ENCODE measurements around the gene LY6G5B.
A peak's percentile ranks its signal among the peaks of the same experiment; 100 is the strongest.

Gene LY6G5B

DNA sequence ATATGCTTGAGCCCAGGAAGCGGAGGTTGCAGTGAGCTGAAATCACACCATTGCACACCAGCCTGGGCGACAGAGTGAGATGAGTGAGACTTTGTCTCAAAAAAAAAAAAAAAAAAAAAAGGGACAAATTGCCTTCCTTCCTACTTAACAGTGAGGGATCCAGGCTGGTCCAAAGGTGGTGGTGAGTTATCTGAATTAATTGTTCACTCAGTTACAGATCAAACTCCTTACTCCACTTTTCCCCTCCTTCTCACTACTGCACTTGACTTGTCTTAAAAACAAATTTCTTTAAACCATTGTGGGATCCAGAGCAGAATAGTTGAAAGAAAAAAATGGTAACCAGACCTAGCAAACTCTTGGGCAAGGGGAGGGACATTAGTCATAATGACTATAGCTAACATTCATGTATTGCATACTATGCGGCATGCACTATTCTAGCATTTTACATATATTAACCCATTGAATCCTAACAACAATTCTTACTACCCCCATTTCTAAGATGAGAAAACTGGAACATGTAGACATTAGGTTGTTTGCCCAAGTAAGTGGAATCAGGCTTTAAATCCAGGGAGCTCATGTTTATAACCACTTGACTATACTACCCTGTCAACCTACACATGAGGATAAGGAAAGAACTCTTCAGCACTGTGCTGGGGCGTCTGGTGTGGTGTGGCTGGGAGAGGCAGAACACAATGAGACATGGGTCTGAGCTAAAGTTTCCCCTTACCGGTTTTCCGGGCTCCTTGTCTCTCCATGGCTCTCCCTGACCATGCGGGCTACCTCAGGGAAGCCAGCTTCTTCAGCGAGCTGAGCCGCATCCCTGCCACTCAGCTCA, 6.4 kb upstream of the LY6G5B start:
- DNase-seq, result no peak

DNA sequence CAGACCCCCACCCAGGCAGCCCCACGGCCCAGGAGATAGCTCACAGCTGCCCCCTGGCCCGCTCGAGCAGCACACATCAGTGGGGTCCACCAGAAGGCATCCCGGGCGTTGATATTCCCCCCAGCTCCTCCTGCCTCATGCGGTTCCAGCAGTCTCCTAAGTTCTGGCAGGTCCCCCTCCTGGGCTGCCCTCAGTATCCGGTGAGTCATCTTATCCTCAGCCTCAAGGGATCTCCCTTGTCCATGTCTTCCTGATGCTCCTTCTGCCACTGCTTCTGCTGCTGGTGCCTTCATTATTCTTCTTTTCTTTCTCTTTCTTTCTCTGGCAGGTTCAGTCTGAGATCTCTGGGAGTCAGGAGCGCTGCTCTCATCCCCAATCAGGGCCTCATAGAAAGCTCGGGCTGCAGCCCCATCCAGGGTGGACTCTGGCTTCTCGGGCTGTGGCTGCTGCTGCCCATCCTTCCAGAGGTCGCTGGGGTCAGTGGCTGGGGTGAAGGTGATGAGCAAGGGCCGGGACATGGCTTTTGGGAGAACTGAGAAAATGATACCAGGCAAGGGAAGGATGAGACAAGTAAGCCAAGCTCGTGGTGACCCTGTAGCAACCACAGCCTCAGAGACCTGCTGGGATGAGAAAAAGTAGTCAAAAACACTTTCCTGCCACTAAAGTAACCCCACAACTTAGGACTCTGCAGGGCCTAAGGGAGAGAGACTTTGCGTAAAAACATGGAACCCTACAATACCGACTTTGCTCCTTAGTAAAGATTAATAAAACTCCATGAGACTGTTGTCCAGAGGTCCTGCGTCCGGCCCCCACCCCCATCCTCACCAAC, 5.6 kb upstream of the LY6G5B start:
- DNase-seq, result no peak

DNA sequence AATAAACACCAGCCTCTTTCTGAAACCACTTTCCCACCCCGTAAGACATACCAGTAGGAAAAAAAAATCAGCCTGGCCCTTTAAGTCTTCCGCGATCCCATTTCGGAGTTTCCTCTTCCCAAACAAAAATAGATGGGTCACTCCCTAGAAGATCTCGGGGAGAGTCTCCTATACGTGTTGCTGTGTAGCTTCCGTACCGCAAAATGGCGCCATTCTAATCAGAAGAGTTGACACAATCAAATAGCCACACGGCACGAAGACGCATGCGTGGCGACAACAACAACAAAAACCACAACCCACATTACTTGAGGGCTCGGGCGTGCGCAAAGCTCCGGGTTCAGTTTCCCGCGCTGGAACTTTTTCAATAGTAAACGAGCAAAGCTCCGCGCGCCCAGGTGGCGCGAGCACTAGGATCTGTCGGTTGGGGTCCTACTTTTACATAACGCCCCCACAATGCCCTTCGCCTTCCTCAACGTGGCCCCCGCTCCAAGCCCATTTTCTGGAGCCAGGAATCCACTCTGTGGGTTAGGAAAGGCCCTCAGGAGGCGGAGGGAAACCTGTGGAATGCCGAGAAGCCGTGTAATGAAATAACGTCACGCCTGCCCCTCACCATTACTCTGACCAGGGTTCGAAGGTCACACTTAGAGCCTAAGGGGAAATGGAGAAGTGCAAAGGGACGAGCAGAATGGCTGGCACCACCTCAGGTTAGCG, 4.8 kb upstream of the LY6G5B start, which contains the start of gene GPANK1:
TSS of gene GPANK1 (minus strand) at position 208 of the 711 bp plus-strand sequence. CDS start 519 bp downstream, outside the sequence.
- peak; percentile 82 for DNase-seq

DNA sequence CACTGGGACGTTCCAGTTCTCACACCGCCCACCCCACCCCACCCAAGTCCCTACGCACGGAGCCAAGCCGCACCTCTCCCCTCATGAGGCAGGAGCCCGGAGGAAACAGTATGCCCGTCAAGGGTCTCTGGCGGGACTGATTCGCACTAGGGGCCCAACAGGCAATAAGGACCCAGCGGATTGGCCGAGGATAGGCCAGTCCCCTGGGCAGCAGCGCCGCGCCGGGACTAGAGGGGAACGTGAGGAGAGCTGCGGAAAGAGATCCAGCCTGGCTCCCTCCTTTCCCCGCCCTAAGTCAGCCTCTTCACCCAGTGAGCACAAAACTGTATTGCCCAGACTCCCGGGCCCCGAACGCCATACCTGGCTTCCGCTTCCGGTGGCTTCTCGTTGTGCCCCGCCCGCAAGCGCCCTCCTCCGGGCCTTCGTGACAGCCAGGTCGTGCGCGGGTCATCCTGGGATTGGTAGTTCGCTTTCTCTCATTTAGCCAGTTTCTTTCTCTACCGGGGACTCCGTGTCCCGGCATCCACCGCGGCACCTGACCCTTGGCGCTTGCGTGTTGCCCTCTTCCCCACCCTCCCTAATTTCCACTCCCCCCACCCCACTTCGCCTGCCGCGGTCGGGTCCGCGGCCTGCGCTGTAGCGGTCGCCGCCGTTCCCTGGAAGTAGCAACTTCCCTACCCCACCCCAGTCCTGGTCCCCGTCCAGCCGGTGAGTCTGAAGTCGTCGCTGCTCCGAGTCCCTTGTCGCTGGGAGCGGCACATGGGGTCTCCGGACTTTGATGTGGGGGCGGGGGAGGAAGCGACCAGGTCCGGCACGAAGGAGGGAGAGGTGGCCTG, 4.1 kb upstream of the LY6G5B start, which contains the start of gene CSNK2B:
TSS of gene CSNK2B (plus strand) at position 580 of the 836 bp plus-strand sequence. CDS start 752 bp downstream, outside the sequence.
- DNase-seq, result peak; percentile 96

DNA sequence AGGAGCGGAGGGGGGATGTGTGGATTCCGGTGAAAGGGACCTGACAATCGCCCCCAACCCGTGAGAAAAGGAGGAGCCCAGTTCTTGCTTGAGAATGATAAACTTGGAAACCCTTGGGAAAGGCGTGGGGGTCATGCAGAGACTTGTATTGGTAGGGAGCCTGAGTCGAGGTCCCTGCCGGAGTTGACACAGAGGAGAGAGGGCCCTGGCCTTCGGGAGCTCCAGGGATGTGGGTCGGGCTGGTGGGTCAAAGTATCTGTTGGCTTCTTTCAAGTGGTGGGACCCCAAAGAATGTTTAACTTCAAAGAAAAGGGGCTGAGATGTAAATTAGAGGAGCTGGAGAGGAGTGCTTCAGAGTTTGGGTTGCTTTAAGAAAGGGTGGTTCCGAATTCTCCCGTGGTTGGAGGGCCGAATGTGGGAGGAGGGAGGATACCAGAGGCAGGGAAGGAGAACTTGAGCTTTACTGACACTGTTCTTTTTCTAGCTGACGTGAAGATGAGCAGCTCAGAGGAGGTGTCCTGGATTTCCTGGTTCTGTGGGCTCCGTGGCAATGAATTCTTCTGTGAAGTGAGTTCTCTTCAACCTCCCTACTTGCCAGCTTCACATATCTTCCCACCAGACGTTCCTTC, 3.3 kb upstream of the LY6G5B start:
- DNase-seq, result no peak

DNA sequence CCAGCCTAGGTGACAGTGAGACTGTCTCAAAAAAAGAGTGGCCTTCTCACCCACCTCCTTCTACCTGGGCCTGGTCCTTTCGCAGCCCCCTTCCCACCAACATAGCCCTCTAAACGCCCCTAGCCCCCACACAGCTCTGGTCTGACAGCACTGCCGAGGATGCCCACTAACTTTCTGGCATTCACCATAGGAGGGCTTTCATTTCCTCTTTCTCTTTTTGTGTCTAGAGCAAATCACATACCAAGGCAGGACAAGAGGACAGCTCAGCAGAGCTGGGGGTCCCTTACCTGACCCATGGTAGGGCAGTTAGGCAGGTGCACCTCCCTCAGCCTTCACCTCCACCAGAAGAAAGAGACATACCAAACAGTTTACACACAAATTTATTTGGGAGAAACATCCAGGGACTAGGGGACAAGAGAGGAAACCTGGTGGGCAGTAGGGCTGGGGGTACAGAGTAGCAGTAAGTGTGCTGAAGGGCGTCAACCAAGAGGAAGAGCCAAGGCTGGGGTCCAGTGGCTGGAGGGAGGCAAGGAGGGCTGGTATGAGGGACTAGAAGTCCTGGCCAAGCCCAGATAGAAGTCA, 6.6 kb downstream of the LY6G5B start:
- no peak for DNase-seq

DNA sequence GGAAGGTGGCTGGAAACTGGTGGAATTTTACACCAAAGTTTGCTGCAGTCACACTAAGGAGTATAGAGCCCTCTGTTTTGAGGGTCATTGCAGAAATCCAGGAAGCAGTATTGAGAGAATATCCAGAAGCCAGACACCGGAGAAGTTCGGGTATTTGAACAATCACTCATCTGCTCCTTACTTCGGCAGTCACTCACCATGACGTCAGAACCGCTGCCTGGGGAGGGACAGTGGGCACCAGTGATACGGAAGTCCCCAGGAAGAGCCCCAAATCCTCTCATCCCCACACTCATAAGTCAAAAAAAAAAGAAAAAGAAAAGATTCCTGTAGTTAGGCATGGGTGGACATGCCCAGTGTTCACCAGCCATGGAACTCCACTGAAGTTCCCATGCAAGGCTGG, 7.1 kb downstream of the LY6G5B start:
- DNase-seq, result no peak

DNA sequence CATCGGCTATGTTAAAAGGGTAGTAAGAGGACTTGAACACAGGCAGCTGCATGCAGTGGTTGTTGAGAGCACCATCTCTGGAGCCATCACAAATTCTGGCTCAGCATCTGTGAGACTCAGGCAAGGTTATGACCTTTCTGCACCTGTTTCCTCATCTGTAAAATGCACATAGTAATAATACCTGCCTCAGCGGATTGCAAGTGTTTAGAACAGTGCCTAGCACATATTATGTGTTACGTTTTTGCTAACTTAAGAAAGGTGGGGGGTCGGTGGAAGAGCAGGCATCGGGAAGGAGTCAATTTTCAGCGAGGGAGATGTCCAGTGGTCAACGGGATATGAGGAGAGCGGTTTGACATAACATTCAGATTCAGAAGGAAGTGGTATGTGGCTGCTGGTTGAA, 8.2 kb downstream of the LY6G5B start:
- DNase-seq, result no peak

DNA sequence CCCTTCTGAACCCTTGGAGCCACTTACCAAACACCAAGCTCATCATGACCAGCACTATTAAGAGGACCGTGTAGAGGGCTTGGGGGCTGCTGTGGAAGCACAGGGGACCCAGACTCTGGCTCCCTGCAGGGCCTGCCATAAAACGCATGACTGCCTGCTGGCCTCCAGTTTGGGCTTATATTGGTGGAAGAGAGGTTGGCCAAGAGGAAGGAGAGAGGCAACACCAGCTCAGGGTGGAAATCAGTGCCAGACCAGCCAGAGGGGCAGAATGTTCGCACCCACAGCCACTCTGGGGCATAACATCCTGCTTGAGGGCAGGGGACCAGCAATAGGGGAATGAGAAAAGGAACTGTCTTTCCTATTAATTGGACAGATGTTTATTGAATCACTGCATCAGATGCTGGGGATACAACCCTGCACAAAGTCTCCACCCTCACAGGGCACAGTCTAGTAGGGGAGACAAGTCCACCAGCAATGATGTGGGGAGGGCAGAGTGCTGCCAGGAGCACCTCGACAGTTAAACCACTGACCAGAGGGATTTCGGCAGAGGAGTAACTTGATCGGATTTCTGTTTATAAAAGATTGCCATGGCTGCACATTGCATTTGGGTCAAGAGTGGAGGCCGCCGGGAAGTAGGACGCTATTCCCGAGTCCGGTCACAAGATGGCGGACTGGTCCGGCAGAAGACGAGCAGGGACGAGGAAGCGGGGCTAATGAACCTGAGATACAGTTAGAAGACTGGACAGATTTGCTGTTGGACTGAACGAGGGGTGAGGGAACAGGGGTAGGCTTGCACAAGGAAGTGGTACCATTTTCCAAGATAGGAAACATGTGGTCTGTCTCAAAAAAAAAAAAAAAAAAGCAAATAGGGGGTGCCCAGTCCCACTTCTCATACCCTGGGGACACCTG, 10.7 kb downstream of the LY6G5B start, which contains the start of gene LY6G5C:
TSS of gene LY6G5C (minus strand) at position 842 of the 909 bp plus-strand sequence. CDS start at position 148, 694 bp downstream.
- peak; percentile 23 for DNase-seq

DNA sequence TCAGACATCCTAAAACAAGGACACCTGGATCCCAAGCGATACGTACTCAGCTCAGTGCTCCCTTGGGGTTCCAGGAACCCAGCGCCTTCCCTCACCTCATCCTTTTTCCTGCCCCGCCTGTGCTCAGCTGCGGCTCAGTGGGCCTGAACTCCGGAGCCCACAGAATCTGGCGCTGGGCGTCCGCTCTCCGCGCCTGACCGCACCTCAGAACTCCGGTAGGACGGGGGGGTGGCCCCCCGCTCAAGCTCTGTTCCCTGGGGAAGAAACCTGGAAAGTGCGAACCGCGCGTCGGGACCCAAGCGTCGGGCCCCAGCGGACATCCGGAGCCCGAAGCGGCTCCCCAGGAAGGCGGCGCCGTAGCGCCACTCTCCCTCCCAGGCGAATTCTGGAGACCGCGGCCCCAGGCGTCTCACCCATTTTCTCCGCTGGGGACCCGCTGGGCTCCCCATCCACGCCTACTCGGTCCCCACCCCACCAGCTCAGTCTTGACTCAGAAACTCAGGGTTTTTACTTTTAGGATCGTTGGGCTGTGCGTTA, 11.4 kb downstream of the LY6G5B start:
- DNase-seq, result peak; percentile 14

DNA sequence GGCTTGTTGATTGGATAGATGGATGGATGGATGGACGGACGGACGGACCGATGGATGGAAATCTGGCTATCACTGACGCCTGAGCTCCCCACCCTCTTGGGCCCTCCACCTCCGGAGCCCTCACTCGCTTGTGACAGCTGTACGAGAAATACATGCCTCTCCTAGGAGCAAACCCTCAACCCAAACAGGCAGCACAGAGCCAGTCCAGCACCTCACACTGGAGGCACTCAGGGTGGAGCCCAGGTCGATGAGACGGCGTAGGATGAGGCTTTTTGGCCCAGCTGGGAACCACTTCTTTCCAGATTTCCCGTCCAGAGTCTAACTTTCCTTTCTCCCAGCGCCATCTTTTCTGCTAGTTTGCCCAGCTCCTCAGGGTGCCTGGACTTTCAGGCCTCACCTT, 13.8 kb downstream of the LY6G5B start:
- DNase-seq, result no peak

DNA sequence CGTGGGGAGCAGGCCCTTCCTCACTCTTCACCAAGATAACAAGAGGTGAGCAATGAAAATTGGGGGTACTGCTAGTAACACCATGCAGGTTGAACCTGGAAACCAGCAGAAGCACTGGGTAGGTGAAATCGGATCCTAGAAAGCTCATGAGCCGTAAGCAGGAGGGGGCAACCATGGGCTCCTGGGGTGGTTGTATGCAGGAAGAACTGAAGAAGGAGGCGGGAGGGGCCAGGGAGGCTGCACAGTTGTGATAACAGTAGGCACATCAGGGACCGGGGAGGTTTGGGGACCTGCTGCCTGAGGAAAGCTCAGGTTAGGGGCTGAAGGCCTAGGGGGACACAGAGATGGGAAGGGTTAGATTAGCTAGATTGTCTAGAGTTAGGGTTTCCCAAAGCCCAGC, 16.7 kb downstream of the LY6G5B start:
- DNase-seq, result no peak

DNA sequence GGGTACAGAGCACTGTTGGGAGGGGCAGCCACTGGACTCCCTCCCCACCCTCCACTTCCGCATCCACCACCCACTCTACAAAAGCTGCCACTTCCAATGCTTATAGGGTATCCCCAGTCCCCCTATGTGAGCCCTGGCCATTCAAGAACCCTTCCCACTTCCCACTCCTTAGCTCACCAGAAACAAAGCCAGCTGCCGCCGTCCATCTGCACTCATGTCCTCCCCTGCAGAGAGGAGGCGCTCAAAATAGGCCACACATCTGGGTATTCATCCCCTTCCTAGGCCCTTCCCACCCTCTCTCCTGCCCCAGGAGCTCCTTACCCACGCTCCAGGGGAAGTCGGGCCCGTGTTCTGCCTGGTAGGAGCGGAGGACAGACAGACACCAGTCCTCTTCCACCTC, 17.5 kb downstream of the LY6G5B start:
- no peak for DNase-seq

DNA sequence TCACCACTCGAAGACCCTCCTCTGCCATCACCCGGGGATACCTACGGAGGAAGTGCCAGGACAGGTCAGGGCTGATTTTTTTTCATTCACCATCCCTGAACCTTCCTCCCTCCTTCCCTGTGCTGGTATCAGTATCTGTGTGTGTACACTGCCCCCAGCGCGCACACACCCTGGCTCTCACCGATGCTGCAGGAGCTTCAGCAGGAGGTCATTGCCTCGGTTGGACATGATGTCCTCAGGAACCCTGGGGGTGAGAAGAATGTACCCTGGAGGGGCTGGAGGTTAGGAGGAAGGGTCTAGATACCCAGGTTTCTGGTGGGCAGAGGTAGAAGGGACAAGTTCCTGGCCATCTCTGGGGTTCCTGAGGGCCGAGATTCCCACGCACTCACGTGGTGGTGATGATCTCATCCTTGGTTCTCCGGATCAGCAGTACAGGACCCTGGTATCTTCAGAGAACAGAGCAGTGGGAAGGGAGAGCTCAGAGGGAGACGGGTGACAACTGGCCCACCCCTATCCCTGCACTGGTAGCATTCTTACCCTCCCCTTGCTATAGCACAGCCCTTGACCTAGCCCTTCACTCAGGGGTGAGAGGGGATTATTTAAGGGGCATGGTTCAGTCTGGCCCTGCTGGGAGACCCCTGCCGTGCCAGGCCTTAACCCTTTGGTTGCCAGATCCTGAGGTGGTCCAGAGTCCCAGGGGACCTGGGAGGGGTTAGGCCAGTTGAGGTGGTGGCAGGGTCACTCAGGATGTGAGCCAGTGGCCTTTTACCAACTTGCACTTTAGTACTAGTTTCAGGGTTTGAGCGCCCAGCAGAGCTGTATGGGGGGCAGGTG, 18.3 kb downstream of the LY6G5B start:
- DNase-seq, result no peak

DNA sequence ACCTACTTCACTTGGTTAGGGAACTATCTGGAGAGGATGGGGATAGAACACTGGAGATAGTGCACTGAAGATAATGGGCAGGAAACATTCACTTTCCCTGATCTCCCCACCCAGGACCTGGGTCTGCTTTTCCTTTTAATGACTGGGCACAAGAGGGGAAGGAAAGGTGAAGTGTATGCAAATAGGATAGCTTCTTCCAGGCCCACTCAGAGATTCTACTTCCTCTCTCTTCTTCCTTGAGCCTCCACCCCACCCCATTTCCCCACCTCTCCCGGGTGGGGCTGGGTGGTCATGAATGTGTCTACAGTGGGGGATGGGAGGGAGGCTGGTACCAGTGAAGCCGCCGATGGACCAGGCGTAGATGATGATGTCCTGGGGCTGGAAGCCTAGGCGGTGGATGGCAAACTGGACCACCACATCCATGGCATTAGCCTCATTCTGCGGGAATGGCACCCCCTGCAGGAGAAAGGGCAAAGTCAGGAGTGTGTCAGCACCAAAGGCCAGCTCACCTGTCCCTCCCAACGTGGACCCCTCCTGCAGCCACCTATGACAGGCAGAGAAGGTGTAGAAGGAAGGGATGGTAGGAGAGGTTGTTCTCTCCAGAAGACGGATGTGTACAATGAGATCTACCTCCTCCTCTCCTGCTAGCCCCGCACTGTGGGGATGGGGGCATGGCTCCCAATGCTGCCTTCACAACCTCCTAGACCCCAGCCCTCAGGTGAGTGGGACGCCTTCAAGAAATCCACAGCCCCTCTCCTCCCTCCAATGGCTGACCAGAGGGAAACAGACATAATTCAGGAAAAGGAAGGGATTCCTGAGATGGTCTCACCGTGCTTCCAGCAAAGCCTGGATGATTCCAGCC, 19.7 kb downstream of the LY6G5B start:
- DNase-seq, result no peak

DNA sequence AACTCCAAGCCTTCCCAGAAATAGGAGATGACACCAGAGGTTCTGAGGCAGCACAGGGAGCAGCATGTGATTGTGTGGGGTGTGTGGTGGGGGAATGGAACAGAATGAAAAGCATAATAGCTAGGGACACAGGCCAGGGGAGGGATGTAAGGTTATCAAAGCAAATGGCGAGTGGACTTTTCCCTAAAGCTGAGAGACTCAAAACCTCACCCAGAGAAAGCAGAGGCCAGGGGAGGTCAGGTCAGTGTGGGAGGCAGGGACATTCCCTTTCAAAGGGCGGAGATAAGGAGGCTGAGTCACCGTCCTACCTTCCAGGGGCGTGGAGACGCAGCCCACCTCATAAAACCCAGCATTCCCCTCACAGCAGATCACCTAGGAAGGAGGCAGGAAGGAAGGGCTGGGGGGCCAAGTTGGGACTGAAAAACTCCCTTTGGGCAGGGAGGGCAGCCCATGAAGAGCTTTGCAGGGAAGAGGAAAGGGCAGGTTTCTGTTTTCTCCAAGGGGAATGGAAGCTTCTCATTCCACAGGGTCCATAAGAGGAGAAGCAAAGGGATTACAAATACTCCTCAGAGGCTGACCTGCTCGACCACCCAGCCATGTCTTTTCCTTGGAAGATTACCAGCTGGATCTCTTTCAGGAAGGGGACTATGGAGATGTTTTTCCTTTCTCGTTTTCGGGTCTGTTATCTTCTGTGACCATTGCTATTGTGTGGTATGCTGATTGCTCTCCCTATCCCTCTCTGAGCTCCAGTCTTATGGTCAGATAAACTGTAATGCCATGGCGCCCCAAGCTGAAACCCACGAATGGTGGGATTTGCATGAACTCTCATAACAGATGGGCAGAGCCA, 20.7 kb downstream of the LY6G5B start:
- DNase-seq, result no peak

DNA sequence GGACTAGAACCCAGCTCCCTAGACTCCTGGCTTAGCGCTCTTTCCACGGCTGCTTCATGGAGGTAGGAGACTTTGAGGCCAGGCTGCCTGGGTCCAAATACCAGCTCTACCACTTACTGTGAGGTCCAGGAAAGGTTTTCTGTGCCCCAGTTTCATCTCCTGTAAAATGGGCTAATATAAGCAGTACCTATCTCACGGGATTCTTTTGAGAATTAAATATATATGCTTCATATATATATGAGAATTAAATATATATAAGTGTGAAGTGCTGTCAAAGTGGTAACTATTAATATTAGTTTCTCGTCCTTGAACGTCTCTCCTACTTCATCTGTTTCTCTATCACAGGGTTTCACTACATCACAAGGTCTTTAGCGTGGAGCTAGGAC, 21.3 kb downstream of the LY6G5B start:
- DNase-seq, result no peak
